Endodermal cell (in vitro differentiated cells): ENCODE data around the gene GPC6. TPM values are rescaled to one million over a fixed set of nuclear protein-coding genes. Genes with fewer than 3 reads are reported as not detected.

Experiments used
- DNase-seq: peaks from one replicate; pipeline ENCODE4 v3.0.0-alpha.2; 2017
- H3K27ac ChIP-seq: 2 replicates; pipeline ENCODE4 v1.5.1; 2013; ENCODE audit warnings: mild to moderate bottlenecking, low read depth, low read length, moderate library complexity
- H3K27me3 ChIP-seq: 2 replicates; pipeline ENCODE4 v1.6.1; 2013; ENCODE audit warnings: mild to moderate bottlenecking, low read length, moderate library complexity; ENCODE audit not compliant: insufficient read depth, control insufficient read depth, poor library complexity, severe bottlenecking
- H3K36me3 ChIP-seq: 2 replicates; pipeline ENCODE4 v1.7.0; 2013; ENCODE audit warnings: mild to moderate bottlenecking, low read length, moderate library complexity; ENCODE audit not compliant: control insufficient read depth, insufficient read depth
- H3K4me1 ChIP-seq: one replicate; pipeline ENCODE4 v1.7.0; 2013; ENCODE audit warnings: low read length; ENCODE audit not compliant: control insufficient read depth, insufficient read depth
- H3K4me3 ChIP-seq: 2 replicates; pipeline ENCODE4 v1.5.1; 2013; ENCODE audit warnings: mild to moderate bottlenecking, low read length, moderate library complexity
- H3K9ac ChIP-seq: 2 replicates; pipeline ENCODE4 v1.6.1; 2013; ENCODE audit warnings: mild to moderate bottlenecking, low read length, moderate library complexity; ENCODE audit not compliant: poor library complexity, severe bottlenecking; ENCODE audit errors: extremely low read depth
- H3K9me3 ChIP-seq: 2 replicates; pipeline ENCODE4 v1.6.1; 2013; ENCODE audit warnings: mild to moderate bottlenecking, low read length, moderate library complexity; ENCODE audit not compliant: control insufficient read depth
- H3K27ac Mint-ChIP-seq: 2 replicates; pipeline ENCODE4 v1.8.0; 2020; ENCODE audit warnings: mixed read lengths
- H3K27me3 Mint-ChIP-seq: 2 replicates; pipeline ENCODE4 v1.8.0; 2021; ENCODE audit warnings: mild to moderate bottlenecking, mixed read lengths; ENCODE audit not compliant: insufficient read depth
- H3K36me3 Mint-ChIP-seq: 2 replicates; pipeline ENCODE4 v1.8.0; 2020; ENCODE audit warnings: low read depth, mixed read lengths
- H3K4me1 Mint-ChIP-seq: 2 replicates; pipeline ENCODE4 v1.8.0; 2020; ENCODE audit warnings: mixed read lengths
- H3K4me3 Mint-ChIP-seq: 2 replicates; pipeline ENCODE4 v1.8.0; 2020; ENCODE audit warnings: mild to moderate bottlenecking, moderate library complexity, mixed read lengths
- H3K9me3 Mint-ChIP-seq: 2 replicates; pipeline ENCODE4 v1.8.0; 2020; ENCODE audit warnings: mild to moderate bottlenecking, mixed read lengths
- WGBS, 2 experiments: methylation state at CpG; one replicate each; pipeline versions ENCODE4 v1.1.5 to v1.1.7; 2013; ENCODE audit warnings: missing lambda C conversion rate in 2 of 2, mixed read lengths in 1 of 2; ENCODE audit not compliant: insufficient coverage in 1 of 2, insufficient read length in 1 of 2; 5-methylcytosine and 5-hydroxymethylcytosine counted together
- total RNA-seq, 2 donors: library from RNA; stranded (reverse); fragmentation: NEBNext Ultra II Directional in 1 of 2; extraction: Animal tissue kit (Norgen Biotek cat#: 25700) in 1 of 2; gene quantifications; 2 replicates in 1 of 2; 3 replicates in 1 of 2; pipeline ENCODE4 v1.2.1, GENCODE V29; 2021
- TF ChIP-seq, protein P1 (sequence below): fragments of 200-600 bp; sonication (generic); conservative IDR thresholded peaks from 2 replicates; pipeline ENCODE4 v1.5.0; 2021; ENCODE audit warnings: antibody characterized with exemption, mild to moderate bottlenecking

The GPC6 gene
- total RNA-seq, 2 donors from 2014 or later, result 69.6 to 80.4 TPM

DNA sequence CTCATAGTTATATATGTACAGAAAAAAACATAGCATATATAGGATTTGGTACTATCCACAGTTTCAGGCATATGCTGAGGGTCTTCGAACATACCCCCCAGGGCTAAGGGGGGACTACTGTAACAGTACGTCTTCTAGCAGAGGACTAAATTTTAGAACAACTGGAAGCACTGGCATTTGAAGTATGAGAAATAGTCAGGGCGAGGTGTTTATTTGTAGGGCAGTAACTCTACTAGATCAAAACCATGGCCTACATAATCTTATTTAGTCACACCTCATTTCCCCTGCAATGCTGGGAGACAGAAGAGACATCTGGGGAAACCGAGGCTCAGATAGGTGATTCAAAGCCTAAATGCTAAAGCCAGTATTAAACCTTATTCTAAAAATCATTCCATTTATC is 1007.2 kb downstream of the GPC6 start:
- no peaks in the 10 kb centered on the region for H3K4me1 ChIP-seq
- peaks cover under 1% of the 10 kb centered on the region for H3K36me3 Mint-ChIP-seq

DNA sequence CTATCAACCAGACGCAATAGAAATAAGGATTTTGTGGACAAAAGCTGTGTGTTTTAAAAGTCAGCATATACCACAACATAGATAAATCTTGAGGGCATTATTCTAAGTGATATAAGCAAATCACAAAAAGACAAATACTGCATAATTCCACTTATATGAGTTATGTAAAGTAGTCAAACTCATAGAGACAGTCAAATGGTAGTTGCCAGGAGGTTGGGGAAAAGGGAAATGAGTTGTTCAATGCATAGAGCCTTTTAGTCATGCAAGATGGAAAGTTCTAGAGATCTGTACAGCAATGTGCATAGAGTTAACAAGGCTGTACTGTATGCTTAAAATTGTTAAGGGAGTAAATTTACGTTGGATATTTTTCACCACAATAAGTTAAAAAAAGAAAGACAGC is 1008.1 kb downstream of the GPC6 start:
- H3K9ac ChIP-seq, result no peak overlapping the region
- Mint-ChIP-seq H3K4me3 (no peak overlapping the region), H3K4me1 (peaks cover 20% of the 10 kb centered on the region), H3K36me3 (no peaks in the 10 kb centered on the region), H3K27ac (no peak overlapping the region), H3K9me3 (no peaks in the 10 kb centered on the region), H3K27me3 (no peaks in the 10 kb centered on the region)
- H3K36me3 ChIP-seq, result no peaks in the 10 kb centered on the region
- H3K9me3 ChIP-seq, result no peaks in the 10 kb centered on the region
- H3K4me1 ChIP-seq, result no peaks in the 10 kb centered on the region
- no peak for DNase-seq
- 92% methylated on average over 1 of the region's 2 CpGs; no CpG with 5 or more reads in 1 of the 2 experiments for WGBS, 2 experiments
- no peak overlapping the region for H3K4me3 ChIP-seq
- no peak overlapping the region for H3K27ac ChIP-seq
- H3K27me3 ChIP-seq, result no peaks in the 10 kb centered on the region
- TF ChIP-seq, protein P1, sequence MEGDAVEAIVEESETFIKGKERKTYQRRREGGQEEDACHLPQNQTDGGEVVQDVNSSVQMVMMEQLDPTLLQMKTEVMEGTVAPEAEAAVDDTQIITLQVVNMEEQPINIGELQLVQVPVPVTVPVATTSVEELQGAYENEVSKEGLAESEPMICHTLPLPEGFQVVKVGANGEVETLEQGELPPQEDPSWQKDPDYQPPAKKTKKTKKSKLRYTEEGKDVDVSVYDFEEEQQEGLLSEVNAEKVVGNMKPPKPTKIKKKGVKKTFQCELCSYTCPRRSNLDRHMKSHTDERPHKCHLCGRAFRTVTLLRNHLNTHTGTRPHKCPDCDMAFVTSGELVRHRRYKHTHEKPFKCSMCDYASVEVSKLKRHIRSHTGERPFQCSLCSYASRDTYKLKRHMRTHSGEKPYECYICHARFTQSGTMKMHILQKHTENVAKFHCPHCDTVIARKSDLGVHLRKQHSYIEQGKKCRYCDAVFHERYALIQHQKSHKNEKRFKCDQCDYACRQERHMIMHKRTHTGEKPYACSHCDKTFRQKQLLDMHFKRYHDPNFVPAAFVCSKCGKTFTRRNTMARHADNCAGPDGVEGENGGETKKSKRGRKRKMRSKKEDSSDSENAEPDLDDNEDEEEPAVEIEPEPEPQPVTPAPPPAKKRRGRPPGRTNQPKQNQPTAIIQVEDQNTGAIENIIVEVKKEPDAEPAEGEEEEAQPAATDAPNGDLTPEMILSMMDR, result no peak

More for the DNA sequence above, 1007.2 kb downstream of the GPC6 start:
- WGBS, 2 experiments, result 97 to 100% methylated on average over 2 to 4 of the region's 4 CpGs
- no peak overlapping the region for H3K9ac ChIP-seq
- H3K27me3 ChIP-seq, result no peaks in the 10 kb centered on the region
- no peak overlapping the region for H3K4me3 ChIP-seq
- no peaks in the 10 kb centered on the region for H3K27me3 Mint-ChIP-seq
- H3K27ac Mint-ChIP-seq, result no peak overlapping the region
- no peak overlapping the region for H3K27ac ChIP-seq
- no peaks in the 10 kb centered on the region for H3K9me3 Mint-ChIP-seq
- TF ChIP-seq, protein P1, result no peak
- no peaks in the 10 kb centered on the region for H3K9me3 ChIP-seq
- peaks cover 20% of the 10 kb centered on the region for H3K4me1 Mint-ChIP-seq
- no peak for DNase-seq
- no peaks in the 10 kb centered on the region for H3K36me3 ChIP-seq
- no peak overlapping the region for H3K4me3 Mint-ChIP-seq

DNA sequence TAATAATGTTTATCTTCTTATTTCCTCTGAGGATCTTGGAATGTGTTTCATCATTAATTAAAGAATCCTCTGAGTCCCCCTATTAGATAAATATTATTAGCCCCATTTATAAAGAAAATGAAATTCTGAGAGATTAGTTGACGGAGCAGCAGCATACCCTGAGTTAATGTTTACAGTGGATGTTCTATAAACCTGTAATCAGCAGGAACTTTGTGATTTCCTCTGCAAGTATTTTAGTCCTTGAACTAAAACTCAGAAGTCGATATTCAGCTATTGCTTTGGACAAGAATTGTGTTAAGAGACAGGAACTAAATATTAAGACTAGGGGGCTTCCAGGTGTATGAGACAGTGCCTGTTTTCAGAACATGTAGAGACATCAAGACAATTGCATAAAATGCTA is 1009.5 kb downstream of the GPC6 start:
- no peak overlapping the region for H3K4me3 Mint-ChIP-seq

More for the DNA sequence above, 1009.5 kb downstream of the GPC6 start:
- Histone ChIP-seq H3K4me1 (no peaks in the 10 kb centered on the region), H3K9me3 (no peaks in the 10 kb centered on the region), H3K27ac (no peak overlapping the region), H3K36me3 (no peaks in the 10 kb centered on the region), H3K4me3 (no peak overlapping the region), H3K9ac (no peak overlapping the region), H3K27me3 (no peaks in the 10 kb centered on the region)
- no peaks in the 10 kb centered on the region for H3K36me3 Mint-ChIP-seq
- DNase-seq, result no peak
- H3K9me3 Mint-ChIP-seq, result no peaks in the 10 kb centered on the region
- no peak overlapping the region for H3K27ac Mint-ChIP-seq
- TF ChIP-seq, protein P1, result no peak
- peaks cover 20% of the 10 kb centered on the region for H3K4me1 Mint-ChIP-seq
- WGBS, 2 experiments, result 95 to 100% methylated on average over 1 to 2 of the region's 2 CpGs
- H3K27me3 Mint-ChIP-seq, result no peaks in the 10 kb centered on the region
